SK-N-SH (cell line): ENCODE data around the gene CELF4. TPM values are rescaled to one million over a fixed set of nuclear protein-coding genes. Genes with fewer than 3 reads are reported as not detected.

Experiments used
- CTCF ChIA-PET: fragments of 300-600, 350-600 bp; formaldehyde crosslinking; extraction: SDS; loops from one replicate; lab custom pipeline; 2021; lab: Yijun Ruan, JAX
- POLR2A ChIA-PET: fragments of 350-600 bp; sonication (Branson Sonifier 250); formaldehyde crosslinking; extraction: SDS; loops from one replicate; lab custom pipeline; 2020; ENCODE audit warnings: antibody characterized with exemption, inconsistent platforms; lab: Yijun Ruan, JAX
- DNase-seq: peaks from one replicate; pipeline ENCODE4 v3.0.0; 2012
- H2AFZ ChIP-seq: fragments of 200-600 bp; sonication (generic); 2 replicates; pipeline ENCODE4 v1.8.1; 2016; ENCODE audit warnings: antibody characterized with exemption, mild to moderate bottlenecking, low read depth
- H3F3A ChIP-seq: fragments of 200-600 bp; sonication (generic); replicated peaks from 2 replicates; pipeline ENCODE3; 2016; ENCODE audit warnings: antibody characterized with exemption, mild to moderate bottlenecking; ENCODE audit not compliant: insufficient read depth
- H3K27ac ChIP-seq, 2 experiments: fragments of 200-500 bp in 1 of 2; fragments of 200-600 bp in 1 of 2; sonication (Bioruptor generic) in 1 of 2; sonication (generic), shearing (Covaris generic) in 1 of 2; 2 replicates each; pipeline versions ENCODE4 v1.5.1 to v1.6.1; 2014 to 2016; ENCODE audit warnings: low read depth in 2 of 2, inconsistent platforms in 1 of 2, low read length in 1 of 2, mild to moderate bottlenecking in 1 of 2, mixed read lengths in 1 of 2
- H3K27me3 ChIP-seq: fragments of 200-600 bp; sonication (generic), shearing (Covaris generic); 2 replicates; pipeline ENCODE4 v1.6.1; 2016; ENCODE audit warnings: mixed run types; ENCODE audit not compliant: insufficient read depth
- H3K36me3 ChIP-seq, 2 experiments: fragments of 200-500 bp in 1 of 2; fragments of 200-600 bp in 1 of 2; sonication (Bioruptor generic) in 1 of 2; sonication (generic) in 1 of 2; replicated peaks in 1 of 2; 2 replicates each; pipeline versions ENCODE3 to v1.5.1; 2014 to 2016; ENCODE audit warnings: low read length in 1 of 2, mild to moderate bottlenecking in 1 of 2; ENCODE audit not compliant: insufficient read depth in 2 of 2, control insufficient read depth in 1 of 2
- H3K4me1 ChIP-seq, 2 experiments: fragments of 200-500 bp in 1 of 2; fragments of 200-600 bp in 1 of 2; sonication (Bioruptor generic) in 1 of 2; sonication (generic), shearing (Covaris generic) in 1 of 2; 2 replicates each; pipeline versions ENCODE4 v1.5.1 to v1.6.1; 2014 to 2016; ENCODE audit warnings: low read depth in 1 of 2, low read length in 1 of 2, mixed run types in 1 of 2; ENCODE audit not compliant: insufficient read depth in 2 of 2, control insufficient read depth in 1 of 2
- H3K4me2 ChIP-seq: fragments of 200-600 bp; sonication (generic), shearing (Covaris generic); 2 replicates; pipeline ENCODE4 v1.6.1; 2017; ENCODE audit warnings: mixed run types
- H3K4me3 ChIP-seq, 2 experiments: fragments of 200-500 bp in 1 of 2; fragments of 200-600 bp in 1 of 2; sonication (Bioruptor generic) in 1 of 2; sonication (generic), shearing (Covaris generic) in 1 of 2; 2 replicates each; pipeline versions ENCODE4 v1.5.1 to v1.8.1; 2014 to 2016; ENCODE audit warnings: low read depth in 2 of 2, inconsistent platforms in 1 of 2, low read length in 1 of 2, mild to moderate bottlenecking in 1 of 2, mixed read lengths in 1 of 2, moderate library complexity in 1 of 2
- H3K79me2 ChIP-seq: fragments of 200-600 bp; sonication (generic); 2 replicates; pipeline ENCODE4 v1.8.1; 2017; ENCODE audit warnings: mild to moderate bottlenecking; ENCODE audit not compliant: insufficient read depth
- H3K9ac ChIP-seq: fragments of 200-600 bp; sonication (generic); 2 replicates; pipeline ENCODE4 v1.6.1; 2017; ENCODE audit warnings: mixed run types
- H3K9me2 ChIP-seq: fragments of 200-600 bp; sonication (generic); 2 replicates; pipeline ENCODE4 v1.6.1; 2017; ENCODE audit warnings: mixed run types
- H3K9me3 ChIP-seq: fragments of 200-600 bp; sonication (generic); 2 replicates; pipeline ENCODE4 v1.6.1; 2017; ENCODE audit warnings: mixed run types, mild to moderate bottlenecking, moderate library complexity
- H4K20me1 ChIP-seq: fragments of 200-600 bp; sonication (generic); 2 replicates; pipeline ENCODE4 v1.6.1; 2017; ENCODE audit warnings: mild to moderate bottlenecking, mixed run types; ENCODE audit not compliant: insufficient read depth
- CHD2 ChIP-seq: fragments of 150-350 bp; IDR thresholded peaks from 2 replicates; pipeline ENCODE4 v1.6.1; 2018; ENCODE audit warnings: low read length; ENCODE audit not compliant: partially characterized antibody
- ELF1 ChIP-seq: IDR thresholded peaks from 2 replicates; pipeline ENCODE4 v1.4.0; 2012
- EP300 ChIP-seq, 2 experiments: IDR thresholded peaks; 2 replicates each; pipeline versions ENCODE4 v1.4.0 to v1.6.1; 2012; ENCODE audit warnings: borderline replicate concordance in 1 of 2, low read depth in 1 of 2, low read length in 1 of 2
- EZH2phosphoT487 ChIP-seq: fragments of 200-600 bp; sonication (generic); IDR thresholded peaks from 2 replicates; pipeline ENCODE4 v1.6.1; 2017; ENCODE audit warnings: low read depth, mixed run types, mild to moderate bottlenecking, antibody characterized with exemption, moderate library complexity, borderline replicate concordance
- FOXJ3 ChIP-seq: sonication (generic); formaldehyde crosslinking; IDR thresholded peaks from 2 replicates; pipeline ENCODE4 v1.5.1; 2020; ENCODE audit warnings: mild to moderate bottlenecking, missing genetic modification reagents
- FOXM1 ChIP-seq: IDR thresholded peaks from 2 replicates; pipeline ENCODE4 v1.4.0; 2012; ENCODE audit warnings: low read depth, mild to moderate bottlenecking
- GABPA ChIP-seq: IDR thresholded peaks from 2 replicates; pipeline ENCODE4 v1.4.0; 2012; ENCODE audit warnings: low read depth, mild to moderate bottlenecking
- GATA2 ChIP-seq: sonication (generic); formaldehyde crosslinking; IDR thresholded peaks from 2 replicates; pipeline ENCODE4 v1.5.0; 2020; ENCODE audit warnings: mild to moderate bottlenecking, missing genetic modification reagents
- IRF3 ChIP-seq: fragments of 150-350 bp; IDR thresholded peaks from 2 replicates; pipeline ENCODE4 v1.6.1; 2016; ENCODE audit warnings: mild to moderate bottlenecking, low read depth, low read length
- JUND ChIP-seq: IDR thresholded peaks from 2 replicates; pipeline ENCODE4 v1.4.0; 2012
- MAX ChIP-seq: IDR thresholded peaks from 2 replicates; pipeline ENCODE4 v1.4.0; 2012; ENCODE audit warnings: low read depth
- MEF2A ChIP-seq: IDR thresholded peaks from 2 replicates; pipeline ENCODE4 v1.4.0; 2012; ENCODE audit warnings: low read depth, borderline replicate concordance
- MXI1 ChIP-seq: IDR thresholded peaks from 2 replicates; pipeline ENCODE4 v1.6.1; 2012; ENCODE audit warnings: mild to moderate bottlenecking, low read depth, low read length, improper control_type of control experiment
- NFIC ChIP-seq: IDR thresholded peaks from 2 replicates; pipeline ENCODE4 v1.4.0; 2012; ENCODE audit warnings: borderline replicate concordance
- NRF1 ChIP-seq: IDR thresholded peaks from 2 replicates; pipeline ENCODE4 v1.6.1; 2012; ENCODE audit warnings: low read depth, mild to moderate bottlenecking, low read length
- POLR2AphosphoS5 ChIP-seq: IDR thresholded peaks from 2 replicates; pipeline ENCODE4 v1.6.1; 2012; ENCODE audit warnings: low read depth, low read length
- RAD21 ChIP-seq: IDR thresholded peaks from 2 replicates; pipeline ENCODE4 v1.6.1; 2012; ENCODE audit warnings: mild to moderate bottlenecking, low read length
- RCOR1 ChIP-seq: fragments of 150-350 bp; IDR thresholded peaks from 2 replicates; pipeline ENCODE4 v1.6.1; 2017; ENCODE audit warnings: antibody characterized with exemption, low read length
- RFX5 ChIP-seq: IDR thresholded peaks from 2 replicates; pipeline ENCODE4 v1.6.1; 2012; ENCODE audit warnings: mild to moderate bottlenecking, improper control_type of control experiment, low read length
- RXRA ChIP-seq: IDR thresholded peaks from 2 replicates; pipeline ENCODE4 v1.4.0; 2012; ENCODE audit warnings: low read depth, mild to moderate bottlenecking, borderline replicate concordance
- SIN3A ChIP-seq: IDR thresholded peaks from 2 replicates; pipeline ENCODE4 v1.6.1; 2012; ENCODE audit warnings: low read depth, mild to moderate bottlenecking, low read length, moderate library complexity, borderline replicate concordance
- TAF1 ChIP-seq: IDR thresholded peaks from 2 replicates; pipeline ENCODE4 v1.6.1; 2012; ENCODE audit warnings: low read depth, mild to moderate bottlenecking, low read length, moderate library complexity, borderline replicate concordance
- TCF12 ChIP-seq: IDR thresholded peaks from 2 replicates; pipeline ENCODE4 v1.4.0; 2012
- TEAD4 ChIP-seq: IDR thresholded peaks from 2 replicates; pipeline ENCODE4 v1.4.0; 2012; ENCODE audit warnings: mild to moderate bottlenecking, borderline replicate concordance; ENCODE audit not compliant: insufficient read depth
- USF1 ChIP-seq: IDR thresholded peaks from 2 replicates; pipeline ENCODE4 v1.4.0; 2012; ENCODE audit warnings: low read depth, borderline replicate concordance
- USF2 ChIP-seq: fragments of 150-350 bp; IDR thresholded peaks from 2 replicates; pipeline ENCODE4 v1.6.1; 2017; ENCODE audit warnings: antibody characterized with exemption, low read length, low read depth, borderline replicate concordance
- YY1 ChIP-seq: IDR thresholded peaks from 2 replicates; pipeline ENCODE4 v1.4.0; 2012; ENCODE audit warnings: low read depth, mild to moderate bottlenecking
- WGBS: methylation state at CpG from one replicate; pipeline ENCODE4 v1.1.6; 2017; ENCODE audit warnings: low lambda C conversion rate; 5-methylcytosine and 5-hydroxymethylcytosine counted together
- polyA plus RNA-seq, 3 experiments: library from polyadenylated mRNA; depleted of rRNA; stranded (reverse); fragments of >200 nt; gene quantifications; 2 replicates each; pipeline ENCODE4 v1.2.3, GENCODE V29; 2012
- TF ChIP-seq, protein P1 (sequence below): fragments of 200-600 bp; sonication (generic); IDR thresholded peaks from 2 replicates; pipeline ENCODE4 v1.6.1; 2017; ENCODE audit warnings: antibody characterized with exemption, mild to moderate bottlenecking, moderate library complexity

The CELF4 gene
- polyA plus RNA-seq, 1 of the 3 experiments (the other 2 are of a cell fraction), result 0.26 TPM

DNA sequence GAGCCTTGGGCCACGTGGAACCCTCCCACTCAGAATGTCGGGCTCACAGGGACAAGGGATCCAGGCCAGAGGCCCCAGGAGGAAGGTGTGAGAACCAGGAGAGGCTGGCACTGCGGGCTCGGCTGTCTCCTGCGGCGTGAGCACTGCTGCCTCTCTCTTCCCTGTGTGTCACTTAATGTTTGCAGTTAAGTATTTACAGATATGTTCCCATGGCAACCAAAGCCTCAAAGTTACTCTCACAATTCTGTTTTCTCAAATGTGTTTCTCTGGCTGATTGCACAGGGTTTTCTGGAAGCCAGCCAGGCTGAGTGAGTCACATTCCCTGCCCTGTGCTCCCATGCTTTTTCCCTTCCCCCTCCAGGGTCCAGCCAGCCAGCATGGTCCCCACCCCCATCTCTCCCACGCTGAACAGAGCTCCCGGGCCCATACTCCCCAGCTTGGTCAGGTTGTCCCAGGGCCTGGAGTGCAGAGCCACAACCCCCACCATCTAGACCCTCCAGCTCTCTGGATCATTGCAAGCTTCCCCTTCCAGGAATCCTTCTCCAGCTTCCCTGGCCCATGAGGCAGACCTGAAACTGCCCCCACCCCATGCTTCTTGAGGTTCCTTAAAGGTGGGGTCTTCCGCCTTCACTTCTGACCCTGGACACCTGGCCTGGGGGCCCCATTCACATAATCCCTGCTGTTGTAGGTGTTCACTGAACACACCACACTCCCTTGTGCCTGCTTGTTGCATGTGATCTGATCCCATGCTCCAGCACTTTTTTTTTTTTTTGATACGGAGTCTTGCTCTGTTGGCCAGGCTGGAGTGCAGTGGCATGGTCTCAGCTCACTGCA is 265.9 kb downstream of the CELF4 start:
- no peaks in the 10 kb centered on the region for H3K9me3 ChIP-seq
- peak overlapping the region; percentile 71 to 76; a peak in 3 of 4 replicates for H3K27ac ChIP-seq
- WGBS, result 36% methylated on average over 5 of the region's 10 CpGs
- no peak overlapping the region for H3K4me3 ChIP-seq
- no peaks in the 10 kb centered on the region for H3K27me3 ChIP-seq
- peak; percentile 88 for DNase-seq
- no peaks in the 10 kb centered on the region for H3K9me2 ChIP-seq
- 0 out of 2 replicates have a peak overlapping the region, but pooled peaks have one; percentile 75 for H2AFZ ChIP-seq
- ChIA-PET CTCF (interaction anchor here (0.6 to 2.3 kb wide), 7 partner anchors 9 to 357 kb away, joined by 3 to 8 read pairs (median 3); no protein-coding TSS in a partner anchor), POLR2A (no interaction called here)
- peak overlapping the region; percentile 70; the same call in 1 of the 2 replicates for H3K4me2 ChIP-seq
- peaks cover 7 to 47% of the 10 kb centered on the region in 2 experiments; a peak in 2 of 4 replicates for H3K4me1 ChIP-seq
- no peaks in the 10 kb centered on the region for H4K20me1 ChIP-seq
- peak overlapping the region; percentile 60; the same call in 1 of the 2 replicates for H3K9ac ChIP-seq
- no peaks in the 10 kb centered on the region for H3F3A ChIP-seq
- H3K79me2 ChIP-seq, result no peaks in the 10 kb centered on the region
- H3K36me3 ChIP-seq, result no peaks in the 10 kb centered on the region
- TF ChIP-seq MEF2A (no peak), FOXM1 (no peak), JUND (peak; percentile 84), RCOR1 (peak; percentile 65), ELF1 (no peak), RXRA (0 out of 2 replicates have a peak, but pooled peaks have one; percentile 30), YY1 (no peak), USF1 (no peak), RAD21 (peak; percentile 13; the same call in 1 of the 2 replicates), RFX5 (peak; percentile 62; the same call in 1 of the 2 replicates), FOXJ3 (peak; percentile 59; the same call in 1 of the 2 replicates), MXI1 (peak; percentile 92), TCF12 (peak; percentile 55; the same call in 1 of the 2 replicates), EZH2phosphoT487 (no peak), USF2 (no peak), TEAD4 (no peak), TAF1 (no peak), MAX (peak; percentile 72; the same call in 1 of the 2 replicates), GATA2 (CRISPR knock-in tag) (no peak), NFIC (peak; percentile 96), CHD2 (peak; percentile 98), NRF1 (no peak), SIN3A (peak; percentile 69; the same call in 1 of the 2 replicates), POLR2AphosphoS5 (no peak), EP300 (IDR thresholded peaks at IDR 0.05; ENCODE audit: borderline replicate concordance in 1 of 2, low read depth in 1 of 2, low read length in 1 of 2) (peak; percentile 54 to 61; a peak in 2 of 4 replicates), IRF3 (no peak), GABPA (no peak)
- TF ChIP-seq, protein P1, sequence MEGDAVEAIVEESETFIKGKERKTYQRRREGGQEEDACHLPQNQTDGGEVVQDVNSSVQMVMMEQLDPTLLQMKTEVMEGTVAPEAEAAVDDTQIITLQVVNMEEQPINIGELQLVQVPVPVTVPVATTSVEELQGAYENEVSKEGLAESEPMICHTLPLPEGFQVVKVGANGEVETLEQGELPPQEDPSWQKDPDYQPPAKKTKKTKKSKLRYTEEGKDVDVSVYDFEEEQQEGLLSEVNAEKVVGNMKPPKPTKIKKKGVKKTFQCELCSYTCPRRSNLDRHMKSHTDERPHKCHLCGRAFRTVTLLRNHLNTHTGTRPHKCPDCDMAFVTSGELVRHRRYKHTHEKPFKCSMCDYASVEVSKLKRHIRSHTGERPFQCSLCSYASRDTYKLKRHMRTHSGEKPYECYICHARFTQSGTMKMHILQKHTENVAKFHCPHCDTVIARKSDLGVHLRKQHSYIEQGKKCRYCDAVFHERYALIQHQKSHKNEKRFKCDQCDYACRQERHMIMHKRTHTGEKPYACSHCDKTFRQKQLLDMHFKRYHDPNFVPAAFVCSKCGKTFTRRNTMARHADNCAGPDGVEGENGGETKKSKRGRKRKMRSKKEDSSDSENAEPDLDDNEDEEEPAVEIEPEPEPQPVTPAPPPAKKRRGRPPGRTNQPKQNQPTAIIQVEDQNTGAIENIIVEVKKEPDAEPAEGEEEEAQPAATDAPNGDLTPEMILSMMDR, result no peak
